Fibroblast of the aortic adventitia (primary cell): ENCODE results near the gene OGFOD2. TPM values are rescaled to one million over a fixed set of nuclear protein-coding genes. Genes with fewer than 3 reads are reported as not detected.

Experiments used
- DNase-seq: peaks from one replicate; pipeline ENCODE4 v3.0.0-alpha.2; 2010; ENCODE audit warnings: low read depth
- H3K4me3 ChIP-seq: 2 replicates; pipeline ENCODE4 v1.5.1; 2011; ENCODE audit warnings: low read depth, mild to moderate bottlenecking, control low read depth, low read length, moderate library complexity
- CTCF ChIP-seq: IDR thresholded peaks from 2 replicates; pipeline ENCODE4 v1.5.1; 2011; ENCODE audit warnings: mild to moderate bottlenecking, low read length, control low read depth, inconsistent platforms; ENCODE audit not compliant: insufficient read depth
- total RNA-seq: library from RNA; depleted of rRNA; stranded (reverse); fragments of >200 nt; gene quantifications from 2 replicates; pipeline ENCODE4 v1.2.3, GENCODE V29; 2012; ENCODE audit warnings: low replicate concordance

OGFOD2 gene
- total RNA-seq, 1 donor, result 10.3 TPM

DNA sequence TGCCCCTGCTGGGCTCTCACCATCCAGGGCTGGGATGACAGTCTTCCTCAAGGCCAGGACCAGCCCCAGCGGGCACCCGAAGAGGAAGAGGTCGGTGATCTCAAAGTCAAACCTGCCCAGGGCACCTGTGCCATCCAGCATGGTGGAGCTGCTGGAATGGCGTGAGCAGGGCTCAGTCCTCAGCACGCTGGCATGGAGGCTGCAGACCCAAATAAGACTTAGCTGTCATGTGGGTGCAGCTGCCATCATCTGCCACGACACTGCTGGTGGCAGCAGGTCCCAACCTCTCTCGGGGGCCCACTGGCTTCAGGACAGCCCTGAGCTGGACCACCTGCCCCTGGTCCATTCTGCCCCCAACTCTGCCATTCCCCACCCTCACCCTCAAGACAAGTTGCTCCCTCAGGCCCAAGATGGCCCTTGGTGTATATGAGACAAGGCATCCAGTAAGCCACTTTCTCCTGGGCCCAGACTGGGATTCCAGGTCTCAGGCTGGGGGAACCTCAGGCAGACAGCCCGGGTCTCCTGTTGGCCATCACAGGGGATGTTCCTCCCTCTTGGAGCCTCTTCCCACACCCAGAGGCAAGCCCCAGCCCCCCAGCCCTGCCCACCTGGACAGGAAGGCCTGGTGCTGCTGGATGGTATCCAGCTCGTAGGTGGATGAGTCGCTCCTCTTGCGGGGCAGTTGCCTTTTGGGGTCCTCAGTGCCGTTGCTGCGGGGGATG is 19.9 kb downstream of the OGFOD2 start:
- no peak for DNase-seq
- H3K4me3 ChIP-seq, result no peak overlapping the region
- TF ChIP-seq CTCF, result no peak

GRCh38 chr12:122995503-122996187 is 20.6 kb downstream of the OGFOD2 start:
- TF ChIP-seq CTCF, result no peak
- no peak for DNase-seq

GRCh38 chr12:122996188-122996601 is 21.2 kb downstream of the OGFOD2 start:
- TF ChIP-seq CTCF, result no peak
- no peak overlapping the region for H3K4me3 ChIP-seq
- DNase-seq, result no peak

More at GRCh38 chr12:122995503-122996187, 20.6 kb downstream of the OGFOD2 start:
- no peak overlapping the region for H3K4me3 ChIP-seq

DNA sequence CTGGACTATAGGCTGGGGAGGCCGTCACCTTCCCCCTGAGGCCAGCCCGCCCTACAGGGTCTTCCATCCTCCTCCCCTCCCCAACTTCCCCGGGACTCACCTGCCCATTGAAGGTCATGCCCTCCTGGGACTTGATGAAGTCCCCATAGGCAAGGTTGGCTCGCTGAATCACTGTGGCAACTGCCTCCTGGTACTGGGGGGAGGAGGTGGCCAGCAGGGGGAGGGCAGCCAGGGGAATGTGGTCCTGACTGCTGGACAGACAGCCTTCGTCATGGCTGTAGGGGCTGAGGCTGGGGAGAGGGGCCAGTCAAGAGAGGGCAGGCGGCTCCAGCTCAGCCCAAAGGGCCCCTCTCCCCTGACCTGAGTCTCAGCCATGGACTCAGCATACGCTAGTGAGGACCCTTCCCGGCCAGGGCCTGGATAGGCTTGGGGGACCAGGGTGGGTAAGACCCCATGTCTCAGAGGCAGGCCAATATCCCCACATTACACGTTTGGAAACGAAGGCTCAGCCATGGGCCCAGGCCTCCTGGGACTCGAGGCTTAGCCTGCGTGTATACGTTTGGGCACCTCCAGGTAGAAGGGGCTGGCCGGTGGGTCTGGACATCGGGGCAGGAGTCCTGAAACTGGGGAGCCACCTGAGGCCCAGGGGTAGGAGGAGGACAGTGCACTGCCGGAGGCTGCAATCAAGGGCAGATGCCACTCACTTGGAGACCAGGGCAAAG is 21.7 kb downstream of the OGFOD2 start:
- DNase-seq, result no peak
- no peak for TF ChIP-seq CTCF
- no peak overlapping the region for H3K4me3 ChIP-seq

- H3K4me3 ChIP-seq, result no peak overlapping the region
- TF ChIP-seq CTCF, result no peak
- no peak for DNase-seq
These were observed 22.6 kb downstream of the OGFOD2 start for GRCh38 chr12:122997343-122998250.

DNA sequence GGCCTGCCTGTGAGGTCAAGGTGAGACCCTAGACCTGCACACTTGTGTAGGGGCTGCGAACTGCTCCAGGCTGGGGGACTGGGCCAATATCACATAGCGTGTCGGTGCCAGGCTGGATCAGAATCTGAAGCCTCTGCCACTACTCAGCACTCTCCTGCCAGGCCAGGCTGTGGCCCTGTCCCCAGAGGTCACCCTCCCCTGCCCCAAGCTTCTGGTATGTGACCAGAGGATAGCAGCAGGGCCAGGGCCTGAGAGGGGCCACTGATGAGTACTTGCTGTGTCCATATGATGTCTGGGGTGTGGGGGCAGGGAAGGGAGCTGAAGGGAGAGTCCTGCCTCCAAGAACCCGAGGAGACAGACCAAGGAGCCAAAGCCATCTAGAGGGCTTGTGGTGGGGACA is 23.3 kb downstream of the OGFOD2 start:
- H3K4me3 ChIP-seq, result no peak overlapping the region
- no peak for DNase-seq
- no peak for TF ChIP-seq CTCF
